HG03571 (cell line): ENCODE measurements around the gene C12orf43.
"Not testable (repeated sequence)": the region's sequence is repeated elsewhere in the genome, so short reads cannot be mapped to it uniquely, and the experiment has no call there.

ENCODE experiments used
- ATAC-seq: cut with Tn5 transposase; IDR thresholded peaks from one replicate; pipeline ENCODE4 v1.9.1; 2021; ENCODE audit not compliant: unreplicated experiment

Gene C12orf43

GRCh38 chr12:121015825-121016766 lies at the start of gene C12orf43:
Gene C12orf43, minus strand, starts transcription at chr12:121016487. Its CDS starts 13 bp downstream, at chr12:121016474.
- ATAC-seq = peak; percentile 95

GRCh38 chr12:121065345-121065744 lies 49.1 kb upstream of the C12orf43 start:
- no peak for ATAC-seq

GRCh38 chr12:121064586-121064985 lies 48.3 kb upstream of the C12orf43 start:
- ATAC-seq = not testable (repeated sequence)

GRCh38 chr12:121064116-121064515 lies 47.8 kb upstream of the C12orf43 start:
- no peak for ATAC-seq

- no peak for ATAC-seq
These were observed 46.2 kb upstream of the C12orf43 start for GRCh38 chr12:121062391-121063045.

- no peak for ATAC-seq
These were observed 45.5 kb upstream of the C12orf43 start for GRCh38 chr12:121061831-121062230.

- peak; percentile 78 for ATAC-seq
These were observed 44.1 kb upstream of the C12orf43 start for GRCh38 chr12:121060149-121061001.

GRCh38 chr12:121059031-121059898 lies 43.0 kb upstream of the C12orf43 start:
- peak; percentile 11 for ATAC-seq

GRCh38 chr12:121057794-121058193 lies 41.5 kb upstream of the C12orf43 start:
- ATAC-seq = no peak

GRCh38 chr12:121053706-121054105 lies 37.4 kb upstream of the C12orf43 start:
- ATAC-seq = no peak

- no peak for ATAC-seq
These were observed 34.4 kb upstream of the C12orf43 start for GRCh38 chr12:121050725-121051124.

GRCh38 chr12:121048442-121048841 lies 32.2 kb upstream of the C12orf43 start:
- ATAC-seq = no peak

GRCh38 chr12:121047400-121047799 lies 31.1 kb upstream of the C12orf43 start:
- not testable (repeated sequence) for ATAC-seq

- ATAC-seq = no peak
These were observed 26.8 kb upstream of the C12orf43 start for GRCh38 chr12:121043067-121043466.

GRCh38 chr12:121038861-121039668 lies 22.8 kb upstream of the C12orf43 start, which contains the start of gene OASL:
Gene OASL, minus strand, starts transcription at chr12:121039246. Its CDS starts 275 bp downstream, at chr12:121038971.
- peak; percentile 67 for ATAC-seq

GRCh38 chr12:121036810-121037326 lies 20.6 kb upstream of the C12orf43 start:
- no peak for ATAC-seq

- ATAC-seq = no peak
These were observed 18.5 kb upstream of the C12orf43 start for GRCh38 chr12:121034616-121035305.

- ATAC-seq = no peak
These were observed 17.5 kb upstream of the C12orf43 start for GRCh38 chr12:121033625-121034349.
